ENCODE data around the gene SLC26A5. TPM values are rescaled to one million over a fixed set of nuclear protein-coding genes. Genes with fewer than 3 reads are reported as not detected.

SLC26A5 gene
- total and polyA plus RNA-seq, 10 donors = 0.02 to 0.88 (median 0.44) TPM; not detected in 1

GRCh38 chr7:103391976-103392375 is 54.0 kb downstream of the SLC26A5 start:
- intact Hi-C loops (cut with DNase I; ENCODE audit: low total_unique reads) = no loop called here
- no peak for TF ChIP-seq CTCF (IDR thresholded peaks at IDR 0.05 in 8 of 11, conservative IDR thresholded peaks at IDR 0.05 in 3 of 11)
- TF ChIP-seq POLR2AphosphoS5 (IDR thresholded peaks at IDR 0.05) = no peak
- no peak for TF ChIP-seq POLR2A (IDR thresholded peaks at IDR 0.05)
- H3K27ac ChIP-seq = no peak overlapping the region
- no peaks in the 10 kb centered on the region for H3K4me1 ChIP-seq
- no peaks in the 10 kb centered on the region for H3K36me3 ChIP-seq
- DNase-seq = no peak
- H3K4me3 ChIP-seq = no peak overlapping the region
- H3K9me3 ChIP-seq = no peaks in the 10 kb centered on the region
- WGBS, 5 donors = 87 to 96% (median 93%) methylated on average over 2 of the region's 2 CpGs
- H3K27me3 ChIP-seq (replicated peaks in 1 of 7) = no peaks in the 10 kb centered on the region

- intact Hi-C loops (cut with DNase I; ENCODE audit: low total_unique reads) = no loop called here
- DNase-seq = no peak
- H3K9me3 ChIP-seq = no peaks in the 10 kb centered on the region
- H3K36me3 ChIP-seq = no peaks in the 10 kb centered on the region
- H3K4me1 ChIP-seq = no peaks in the 10 kb centered on the region
- H3K27ac ChIP-seq = no peak overlapping the region
- TF ChIP-seq POLR2AphosphoS5 (IDR thresholded peaks at IDR 0.05) (no peak), POLR2A (IDR thresholded peaks at IDR 0.05) (no peak), CTCF (IDR thresholded peaks at IDR 0.05 in 8 of 11, conservative IDR thresholded peaks at IDR 0.05 in 3 of 11) (no peak)
- no peak overlapping the region for H3K4me3 ChIP-seq
- H3K27me3 ChIP-seq (replicated peaks in 1 of 7) = no peaks in the 10 kb centered on the region
- WGBS, 5 donors = 93 to 95% (median 93%) methylated on average over 5 of the region's 5 CpGs
Observed at GRCh38 chr7:103391150-103391549, 54.9 kb downstream of the SLC26A5 start.

GRCh38 chr7:103389263-103389662 is 56.7 kb downstream of the SLC26A5 start:
- 79 to 92% (median 83%) methylated on average over 3 of the region's 3 CpGs for WGBS, 5 donors
- intact Hi-C loops (cut with DNase I; ENCODE audit: low total_unique reads) = no loop called here
- no peaks in the 10 kb centered on the region for H3K27me3 ChIP-seq (replicated peaks in 1 of 7)
- no peak for DNase-seq
- no peak overlapping the region for H3K4me3 ChIP-seq
- TF ChIP-seq POLR2A (IDR thresholded peaks at IDR 0.05) (no peak), POLR2AphosphoS5 (IDR thresholded peaks at IDR 0.05) (no peak), CTCF (IDR thresholded peaks at IDR 0.05 in 8 of 11, conservative IDR thresholded peaks at IDR 0.05 in 3 of 11) (no peak)
- H3K27ac ChIP-seq = no peak overlapping the region
- H3K4me1 ChIP-seq = no peaks in the 10 kb centered on the region
- no peaks in the 10 kb centered on the region for H3K36me3 ChIP-seq
- H3K9me3 ChIP-seq = no peaks in the 10 kb centered on the region

GRCh38 chr7:103388469-103389140 is 57.4 kb downstream of the SLC26A5 start:
- no peaks in the 10 kb centered on the region for H3K4me1 ChIP-seq
- H3K4me3 ChIP-seq = no peak overlapping the region
- no peaks in the 10 kb centered on the region for H3K27me3 ChIP-seq (replicated peaks in 1 of 7)
- DNase-seq = no peak
- no peak overlapping the region for H3K27ac ChIP-seq
- no peak for TF ChIP-seq POLR2AphosphoS5 (IDR thresholded peaks at IDR 0.05)
- TF ChIP-seq POLR2A (IDR thresholded peaks at IDR 0.05) = no peak
- TF ChIP-seq CTCF (IDR thresholded peaks at IDR 0.05 in 8 of 11, conservative IDR thresholded peaks at IDR 0.05 in 3 of 11) = no peak
- no peaks in the 10 kb centered on the region for H3K9me3 ChIP-seq
- 78 to 90% (median 84%) methylated on average over 4 of the region's 4 CpGs for WGBS, 5 donors
- H3K36me3 ChIP-seq = no peaks in the 10 kb centered on the region
- intact Hi-C loops (cut with DNase I; ENCODE audit: low total_unique reads) = no loop called here

Measured in spleen (tissue), 11 donors.